WTC11 (cell line): Measurements from ENCODE around the gene SSB.
"Not testable (repeated sequence)": the region's sequence is repeated elsewhere in the genome, so short reads cannot be mapped to it uniquely, and the experiment has no call there.

Source experiments
- CREB1 ChIP-seq: sonication (generic); formaldehyde crosslinking; IDR thresholded peaks from 2 replicates; pipeline ENCODE4 v1.8.0; 2023; ENCODE audit warnings: mild to moderate bottlenecking, missing genetic modification reagents
- CTCF ChIP-seq: fragments of 200-600 bp; IDR thresholded peaks from 2 replicates; pipeline ENCODE4 v1.8.0; 2022; ENCODE audit warnings: antibody characterized with exemption
- MYBL2 ChIP-seq: sonication (generic); formaldehyde crosslinking; IDR thresholded peaks from 2 replicates; pipeline ENCODE4 v1.8.1; 2023; ENCODE audit warnings: mild to moderate bottlenecking, moderate library complexity, missing genetic modification reagents
- NR2C2 ChIP-seq: sonication (generic); formaldehyde crosslinking; IDR thresholded peaks from 2 replicates; pipeline ENCODE4 v1.8.0; 2022; ENCODE audit warnings: mild to moderate bottlenecking, missing genetic modification reagents
- ZBTB21 ChIP-seq: sonication (generic); formaldehyde crosslinking; IDR thresholded peaks from 2 replicates; pipeline ENCODE4 v1.8.1; 2023; ENCODE audit warnings: mild to moderate bottlenecking, missing genetic modification reagents, borderline replicate concordance

GRCh38 chr2:169817369-169817768 lies 18.7 kb downstream of the SSB start:
- TF ChIP-seq MYBL2 (CRISPR knock-in tag); CREB1 (CRISPR knock-in tag); NR2C2 (CRISPR knock-in tag); CTCF; ZBTB21 (CRISPR knock-in tag): not testable (repeated sequence)
